Measurements from ENCODE around the gene FAM3B.

FAM3B gene

DNA sequence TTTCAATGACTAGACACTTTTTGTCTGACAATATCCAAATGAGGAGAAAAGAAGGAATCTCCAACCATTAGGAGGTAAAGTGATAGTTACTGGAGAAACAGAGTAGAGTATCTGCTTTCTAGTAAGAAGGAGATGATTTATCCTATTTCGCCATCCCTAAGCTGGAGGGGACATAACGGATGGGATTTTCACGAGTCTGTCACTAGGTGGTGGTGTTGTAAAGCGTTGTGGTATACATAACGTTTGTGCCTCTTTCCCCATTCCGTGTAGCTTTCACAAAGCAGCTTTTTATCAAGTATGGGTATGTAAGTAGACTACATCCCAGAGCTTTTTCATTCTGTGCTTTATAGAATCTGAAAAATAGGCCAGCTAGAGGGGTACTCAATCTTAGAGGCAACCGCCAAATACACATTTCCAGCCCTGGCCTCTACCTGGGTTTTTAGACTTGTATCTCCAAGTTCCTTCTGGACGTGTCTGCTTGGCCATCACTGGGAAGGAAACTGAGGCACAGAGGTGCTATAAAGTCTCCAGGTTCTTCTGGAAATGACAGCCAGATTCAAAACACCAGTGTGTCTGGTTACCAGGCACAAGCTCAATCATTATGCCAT lies 33.3 kb upstream of the FAM3B start (continued):
- TF ChIP-seq, protein P1, sequence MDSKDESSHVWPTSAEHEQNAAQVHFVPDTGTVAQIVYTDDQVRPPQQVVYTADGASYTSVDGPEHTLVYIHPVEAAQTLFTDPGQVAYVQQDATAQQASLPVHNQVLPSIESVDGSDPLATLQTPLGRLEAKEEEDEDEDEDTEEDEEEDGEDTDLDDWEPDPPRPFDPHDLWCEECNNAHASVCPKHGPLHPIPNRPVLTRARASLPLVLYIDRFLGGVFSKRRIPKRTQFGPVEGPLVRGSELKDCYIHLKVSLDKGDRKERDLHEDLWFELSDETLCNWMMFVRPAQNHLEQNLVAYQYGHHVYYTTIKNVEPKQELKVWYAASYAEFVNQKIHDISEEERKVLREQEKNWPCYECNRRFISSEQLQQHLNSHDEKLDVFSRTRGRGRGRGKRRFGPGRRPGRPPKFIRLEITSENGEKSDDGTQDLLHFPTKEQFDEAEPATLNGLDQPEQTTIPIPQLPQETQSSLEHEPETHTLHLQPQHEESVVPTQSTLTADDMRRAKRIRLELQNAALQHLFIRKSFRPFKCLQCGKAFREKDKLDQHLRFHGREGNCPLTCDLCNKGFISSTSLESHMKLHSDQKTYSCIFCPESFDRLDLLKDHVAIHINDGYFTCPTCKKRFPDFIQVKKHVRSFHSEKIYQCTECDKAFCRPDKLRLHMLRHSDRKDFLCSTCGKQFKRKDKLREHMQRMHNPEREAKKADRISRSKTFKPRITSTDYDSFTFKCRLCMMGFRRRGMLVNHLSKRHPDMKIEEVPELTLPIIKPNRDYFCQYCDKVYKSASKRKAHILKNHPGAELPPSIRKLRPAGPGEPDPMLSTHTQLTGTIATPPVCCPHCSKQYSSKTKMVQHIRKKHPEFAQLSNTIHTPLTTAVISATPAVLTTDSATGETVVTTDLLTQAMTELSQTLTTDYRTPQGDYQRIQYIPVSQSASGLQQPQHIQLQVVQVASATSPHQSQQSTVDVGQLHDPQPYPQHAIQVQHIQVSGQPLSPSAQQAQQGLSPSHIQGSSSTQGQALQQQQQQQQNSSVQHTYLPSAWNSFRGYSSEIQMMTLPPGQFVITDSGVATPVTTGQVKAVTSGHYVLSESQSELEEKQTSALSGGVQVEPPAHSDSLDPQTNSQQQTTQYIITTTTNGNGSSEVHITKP (tag by site-specific recombination; IDR thresholded peaks at IDR 0.05): no peak
- TF ChIP-seq ZNF473 (tag by site-specific recombination; IDR thresholded peaks at IDR 0.05) (no peak), ZNF292 (tag by site-specific recombination; IDR thresholded peaks at IDR 0.05; ENCODE audit: borderline replicate concordance, low read depth) (no peak), ZBTB20 (tag by site-specific recombination; IDR thresholded peaks at IDR 0.05) (no peak), ZNF560 (tag by site-specific recombination; IDR thresholded peaks at IDR 0.05; ENCODE audit: borderline replicate concordance) (no peak), IKZF3 (tag by site-specific recombination; IDR thresholded peaks at IDR 0.05) (no peak), ZNF843 (tag by site-specific recombination; IDR thresholded peaks at IDR 0.05) (no peak), ZBTB17 (tag by site-specific recombination; IDR thresholded peaks at IDR 0.05) (0 out of 2 replicates have a peak, but pooled peaks have one; percentile 27), ZNF341 (tag by site-specific recombination; IDR thresholded peaks at IDR 0.05; ENCODE audit: low read depth) (no peak), ZNF621 (tag by site-specific recombination; IDR thresholded peaks at IDR 0.05) (no peak), TRIM28 (IDR thresholded peaks at IDR 0.05; ENCODE audit: borderline replicate concordance, low read length) (peak; percentile 33; the same call in 1 of the 2 replicates), HOXD13 (CRISPR knock-in tag; IDR thresholded peaks at IDR 0.05; ENCODE audit: borderline replicate concordance) (no peak), ZNF658 (tag by site-specific recombination; IDR thresholded peaks at IDR 0.05) (no peak), KLF16 (tag by site-specific recombination; IDR thresholded peaks at IDR 0.05) (no peak), ZIC2 (tag by site-specific recombination; IDR thresholded peaks at IDR 0.05) (no peak), ZNF701 (tag by site-specific recombination; IDR thresholded peaks at IDR 0.05) (no peak), ZNF548 (tag by site-specific recombination; IDR thresholded peaks at IDR 0.05) (no peak), GFI1B (tag by site-specific recombination; IDR thresholded peaks at IDR 0.05) (no peak), ZNF555 (tag by site-specific recombination; conservative IDR thresholded peaks at IDR 0.05) (no peak), ZNF394 (tag by site-specific recombination; IDR thresholded peaks at IDR 0.05; ENCODE audit: borderline replicate concordance) (peak; percentile 35; the same call in 1 of the 2 replicates), ZNF777 (tag by site-specific recombination; IDR thresholded peaks at IDR 0.05; ENCODE audit: borderline replicate concordance) (no peak), ZNF776 (tag by site-specific recombination; IDR thresholded peaks at IDR 0.05; ENCODE audit: borderline replicate concordance) (no peak), KLF9 (tag by site-specific recombination; IDR thresholded peaks at IDR 0.05; ENCODE audit: low read depth) (no peak)
- TF ChIP-seq, protein P2, sequence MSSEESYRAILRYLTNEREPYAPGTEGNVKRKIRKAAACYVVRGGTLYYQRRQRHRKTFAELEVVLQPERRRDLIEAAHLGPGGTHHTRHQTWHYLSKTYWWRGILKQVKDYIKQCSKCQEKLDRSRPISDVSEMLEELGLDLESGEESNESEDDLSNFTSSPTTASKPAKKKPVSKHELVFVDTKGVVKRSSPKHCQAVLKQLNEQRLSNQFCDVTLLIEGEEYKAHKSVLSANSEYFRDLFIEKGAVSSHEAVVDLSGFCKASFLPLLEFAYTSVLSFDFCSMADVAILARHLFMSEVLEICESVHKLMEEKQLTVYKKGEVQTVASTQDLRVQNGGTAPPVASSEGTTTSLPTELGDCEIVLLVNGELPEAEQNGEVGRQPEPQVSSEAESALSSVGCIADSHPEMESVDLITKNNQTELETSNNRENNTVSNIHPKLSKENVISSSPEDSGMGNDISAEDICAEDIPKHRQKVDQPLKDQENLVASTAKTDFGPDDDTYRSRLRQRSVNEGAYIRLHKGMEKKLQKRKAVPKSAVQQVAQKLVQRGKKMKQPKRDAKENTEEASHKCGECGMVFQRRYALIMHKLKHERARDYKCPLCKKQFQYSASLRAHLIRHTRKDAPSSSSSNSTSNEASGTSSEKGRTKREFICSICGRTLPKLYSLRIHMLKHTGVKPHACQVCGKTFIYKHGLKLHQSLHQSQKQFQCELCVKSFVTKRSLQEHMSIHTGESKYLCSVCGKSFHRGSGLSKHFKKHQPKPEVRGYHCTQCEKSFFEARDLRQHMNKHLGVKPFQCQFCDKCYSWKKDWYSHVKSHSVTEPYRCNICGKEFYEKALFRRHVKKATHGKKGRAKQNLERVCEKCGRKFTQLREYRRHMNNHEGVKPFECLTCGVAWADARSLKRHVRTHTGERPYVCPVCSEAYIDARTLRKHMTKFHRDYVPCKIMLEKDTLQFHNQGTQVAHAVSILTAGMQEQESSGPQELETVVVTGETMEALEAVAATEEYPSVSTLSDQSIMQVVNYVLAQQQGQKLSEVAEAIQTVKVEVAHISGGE (tag by site-specific recombination; conservative IDR thresholded peaks at IDR 0.05; ENCODE audit: low read depth): no peak
- TF ChIP-seq, protein P3, sequence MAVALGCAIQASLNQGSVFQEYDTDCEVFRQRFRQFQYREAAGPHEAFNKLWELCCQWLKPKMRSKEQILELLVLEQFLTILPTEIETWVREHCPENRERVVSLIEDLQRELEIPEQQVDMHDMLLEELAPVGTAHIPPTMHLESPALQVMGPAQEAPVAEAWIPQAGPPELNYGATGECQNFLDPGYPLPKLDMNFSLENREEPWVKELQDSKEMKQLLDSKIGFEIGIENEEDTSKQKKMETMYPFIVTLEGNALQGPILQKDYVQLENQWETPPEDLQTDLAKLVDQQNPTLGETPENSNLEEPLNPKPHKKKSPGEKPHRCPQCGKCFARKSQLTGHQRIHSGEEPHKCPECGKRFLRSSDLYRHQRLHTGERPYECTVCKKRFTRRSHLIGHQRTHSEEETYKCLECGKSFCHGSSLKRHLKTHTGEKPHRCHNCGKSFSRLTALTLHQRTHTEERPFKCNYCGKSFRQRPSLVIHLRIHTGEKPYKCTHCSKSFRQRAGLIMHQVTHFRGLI (tag by site-specific recombination; IDR thresholded peaks at IDR 0.05): no peak
- TF ChIP-seq, protein P4, sequence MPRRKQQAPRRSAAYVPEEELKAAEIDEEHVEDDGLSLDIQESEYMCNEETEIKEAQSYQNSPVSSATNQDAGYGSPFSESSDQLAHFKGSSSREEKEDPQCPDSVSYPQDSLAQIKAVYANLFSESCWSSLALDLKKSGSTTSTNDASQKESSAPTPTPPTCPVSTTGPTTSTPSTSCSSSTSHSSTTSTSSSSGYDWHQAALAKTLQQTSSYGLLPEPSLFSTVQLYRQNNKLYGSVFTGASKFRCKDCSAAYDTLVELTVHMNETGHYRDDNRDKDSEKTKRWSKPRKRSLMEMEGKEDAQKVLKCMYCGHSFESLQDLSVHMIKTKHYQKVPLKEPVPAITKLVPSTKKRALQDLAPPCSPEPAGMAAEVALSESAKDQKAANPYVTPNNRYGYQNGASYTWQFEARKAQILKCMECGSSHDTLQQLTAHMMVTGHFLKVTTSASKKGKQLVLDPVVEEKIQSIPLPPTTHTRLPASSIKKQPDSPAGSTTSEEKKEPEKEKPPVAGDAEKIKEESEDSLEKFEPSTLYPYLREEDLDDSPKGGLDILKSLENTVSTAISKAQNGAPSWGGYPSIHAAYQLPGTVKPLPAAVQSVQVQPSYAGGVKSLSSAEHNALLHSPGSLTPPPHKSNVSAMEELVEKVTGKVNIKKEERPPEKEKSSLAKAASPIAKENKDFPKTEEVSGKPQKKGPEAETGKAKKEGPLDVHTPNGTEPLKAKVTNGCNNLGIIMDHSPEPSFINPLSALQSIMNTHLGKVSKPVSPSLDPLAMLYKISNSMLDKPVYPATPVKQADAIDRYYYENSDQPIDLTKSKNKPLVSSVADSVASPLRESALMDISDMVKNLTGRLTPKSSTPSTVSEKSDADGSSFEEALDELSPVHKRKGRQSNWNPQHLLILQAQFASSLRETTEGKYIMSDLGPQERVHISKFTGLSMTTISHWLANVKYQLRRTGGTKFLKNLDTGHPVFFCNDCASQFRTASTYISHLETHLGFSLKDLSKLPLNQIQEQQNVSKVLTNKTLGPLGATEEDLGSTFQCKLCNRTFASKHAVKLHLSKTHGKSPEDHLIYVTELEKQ (tag by site-specific recombination; IDR thresholded peaks at IDR 0.05; ENCODE audit: borderline replicate concordance): no peak
- TF ChIP-seq, protein P5, sequence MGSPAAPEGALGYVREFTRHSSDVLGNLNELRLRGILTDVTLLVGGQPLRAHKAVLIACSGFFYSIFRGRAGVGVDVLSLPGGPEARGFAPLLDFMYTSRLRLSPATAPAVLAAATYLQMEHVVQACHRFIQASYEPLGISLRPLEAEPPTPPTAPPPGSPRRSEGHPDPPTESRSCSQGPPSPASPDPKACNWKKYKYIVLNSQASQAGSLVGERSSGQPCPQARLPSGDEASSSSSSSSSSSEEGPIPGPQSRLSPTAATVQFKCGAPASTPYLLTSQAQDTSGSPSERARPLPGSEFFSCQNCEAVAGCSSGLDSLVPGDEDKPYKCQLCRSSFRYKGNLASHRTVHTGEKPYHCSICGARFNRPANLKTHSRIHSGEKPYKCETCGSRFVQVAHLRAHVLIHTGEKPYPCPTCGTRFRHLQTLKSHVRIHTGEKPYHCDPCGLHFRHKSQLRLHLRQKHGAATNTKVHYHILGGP (tag by site-specific recombination; IDR thresholded peaks at IDR 0.05): peak; percentile 31; the same call in 1 of the 2 replicates

Measured in HEK293 (cell line).